ENCODE measurements around the gene CPVL. TPM values are rescaled to one million over a fixed set of nuclear protein-coding genes. Genes with fewer than 3 reads are reported as not detected.

The CPVL gene
- total and polyA plus RNA-seq, 2 of the 4 experiments (the other 2 are of a cell fraction): not detected

GRCh38 chr7:29173458-29173857 lies 27.1 kb upstream of the CPVL start:
- Histone ChIP-seq H3K23ac (ENCODE audit: low read depth, low read length) (no peak overlapping the region), H3K18ac (ENCODE audit: low read depth, low read length) (no peak overlapping the region), H2BK15ac (ENCODE audit: low read depth, low read length) (no peak overlapping the region), H4K91ac (ENCODE audit: insufficient read depth, low read depth, low read length) (no peak overlapping the region), H4K20me1 (ENCODE audit: insufficient read depth, low read length) (no peaks in the 10 kb centered on the region), H2BK120ac (ENCODE audit: low read depth, low read length) (no peak overlapping the region), H3K27ac (ENCODE audit: insufficient read depth, low read length) (no peak overlapping the region), H3K79me1 (ENCODE audit: low read depth in 1 of 2, low read length in 2 of 2) (no peaks in the 10 kb centered on the region), H3K9me3 (ENCODE audit: control insufficient read depth, insufficient read depth, low read length) (no peaks in the 10 kb centered on the region), H2AFZ (replicated peaks; ENCODE audit: low read length, poor library complexity) (no peak overlapping the region), H3K4ac (ENCODE audit: low read depth, low read length) (no peak overlapping the region), H2BK5ac (ENCODE audit: low read depth, low read length, poor library complexity, severe bottlenecking) (no peak overlapping the region), H2AK9ac (replicated peaks; ENCODE audit: low read depth, low read length, poor library complexity) (no peak overlapping the region), H3K14ac (replicated peaks; ENCODE audit: low read depth, low read length) (no peak overlapping the region), H3K4me2 (ENCODE audit: low read depth, low read length) (no peak overlapping the region), H3K27me3 (ENCODE audit: control insufficient read depth, insufficient read depth, low read length) (no peaks in the 10 kb centered on the region), H2AK5ac (ENCODE audit: low read depth, low read length) (no peak overlapping the region), H3K9me1 (ENCODE audit: insufficient read depth, low read length) (no peaks in the 10 kb centered on the region), H2BK20ac (ENCODE audit: low read depth, low read length) (no peak overlapping the region), H3K9ac (ENCODE audit: low read depth, low read length) (no peak overlapping the region), H4K5ac (ENCODE audit: low read depth, low read length) (no peak overlapping the region), H3K36me3 (ENCODE audit: control insufficient read depth, insufficient read depth, low read length) (no peaks in the 10 kb centered on the region), H3K56ac (ENCODE audit: extremely low read depth, insufficient read depth, low read length) (no peak overlapping the region), H3K4me3 (ENCODE audit: insufficient read depth, low read depth, low read length) (no peak overlapping the region), H4K8ac (ENCODE audit: low read depth in 2 of 2, low read length in 2 of 2) (no peak overlapping the region), H3K4me1 (ENCODE audit: control insufficient read depth, insufficient read depth, low read length) (no peaks in the 10 kb centered on the region)
- no TSS peak for BruUV-seq (replicated peaks)
- in situ Hi-C loops (cut with MboI; ENCODE audit: low sequenced_read_pairs): no loop called here
- no CpG with 5 or more reads among the region's 3 CpGs for WGBS, 2 experiments (ENCODE audit: extremely low coverage in 2 of 2, insufficient read length in 1 of 2)
- ChIA-PET CTCF (no interaction called here), POLR2A (ENCODE audit: unreplicated experiment) (no interaction called here)
- DNase-seq: no peak
- ATAC-seq (ENCODE audit: low read depth): no peak
- intact Hi-C loops (cut with micrococcal nuclease): no loop called here
- dilution Hi-C loops (cut with HindIII; ENCODE audit: low sequenced_read_pairs, unreplicated experiment): no loop called here
- no peak for TF ChIP-seq CHD1 (IDR thresholded peaks at IDR 0.05; ENCODE audit: low read depth, low read length)
- TF ChIP-seq NFE2L2 (IDR thresholded peaks at IDR 0.05; ENCODE audit: low read depth, low read length): no peak
- no peak for TF ChIP-seq MXI1 (IDR thresholded peaks at IDR 0.05; ENCODE audit: borderline replicate concordance, low read depth, low read length)

Measured in IMR-90 (cell line).